ENCODE measurements around the gene ZNF606. TPM values are rescaled to one million over a fixed set of nuclear protein-coding genes. Genes with fewer than 3 reads are reported as not detected.
A peak's percentile ranks its signal among the peaks of the same experiment; 100 is the strongest.

The ZNF606 gene
- total and polyA plus RNA-seq, 8 donors: 4.8 to 12.2 (median 6.4) TPM

- H3K36me3 ChIP-seq: peaks cover 0 to 50% (median 10%) of the 10 kb centered on the region in 3 donors
- peak; percentile 13 to 17 (median 15) for ATAC-seq
- H3K4me1 ChIP-seq: peaks cover 0 to 12% (median 4%) of the 10 kb centered on the region in 3 donors
- WGBS, 2 donors: 2 to 3% methylated on average over 23 of the region's 23 CpGs
- no peak for DNase-seq
- H3K4me3 ChIP-seq: peak overlapping the region; percentile 46 to 86 (median 69)
- H3K27ac ChIP-seq: peak overlapping the region; percentile 63 to 88 (median 76)
- no peak for FAIRE-seq
- no peaks in the 10 kb centered on the region for H3K9me3 ChIP-seq
- intact Hi-C loops (cut with DNase I): no loop called here
- TF ChIP-seq CTCF (IDR thresholded peaks at IDR 0.05): no peak
- no peaks in the 10 kb centered on the region for H3K27me3 ChIP-seq
These were observed 688 bp downstream of the ZNF606 start for GRCh38 chr19:58001895-58002369.

GRCh38 chr19:58000677-58001076 lies 1.9 kb downstream of the ZNF606 start:
- 97 to 98% methylated on average over 4 of the region's 4 CpGs for WGBS, 2 donors
- no peak for TF ChIP-seq CTCF (IDR thresholded peaks at IDR 0.05)
- FAIRE-seq (no peak), ATAC-seq (no peak), DNase-seq (no peak)
- Histone ChIP-seq H3K9me3 (no peaks in the 10 kb centered on the region), H3K4me3 (no peak overlapping the region), H3K4me1 (peaks cover 0 to 12% (median 4%) of the 10 kb centered on the region in 3 donors), H3K36me3 (peaks cover 0 to 51% (median 10%) of the 10 kb centered on the region in 3 donors), H3K27ac (no peak overlapping the region), H3K27me3 (no peaks in the 10 kb centered on the region)
- intact Hi-C loops (cut with DNase I): no loop called here

GRCh38 chr19:57992841-57993240 lies 9.8 kb downstream of the ZNF606 start:
- H3K4me1 ChIP-seq: no peaks in the 10 kb centered on the region
- ATAC-seq: no peak
- no peak for TF ChIP-seq CTCF (IDR thresholded peaks at IDR 0.05)
- no peak overlapping the region for H3K27ac ChIP-seq
- intact Hi-C loops (cut with DNase I): no loop called here
- 100% methylated on average over 1 of the region's 1 CpG for WGBS, 2 donors
- H3K4me3 ChIP-seq: no peak overlapping the region
- peaks cover 4 to 41% (median 10%) of the 10 kb centered on the region in 3 donors for H3K36me3 ChIP-seq
- no peak for FAIRE-seq
- H3K27me3 ChIP-seq: no peaks in the 10 kb centered on the region
- no peak for DNase-seq
- H3K9me3 ChIP-seq: peaks cover 0 to 4% (median 0%) of the 10 kb centered on the region in 4 donors

- H3K9me3 ChIP-seq: peaks cover 0 to 33% (median 23%) of the 10 kb centered on the region in 4 donors
- WGBS, 2 donors: 95 to 99% methylated on average over 3 of the region's 3 CpGs
- FAIRE-seq: no peak
- TF ChIP-seq CTCF (IDR thresholded peaks at IDR 0.05): no peak
- H3K36me3 ChIP-seq: peaks cover 13 to 54% (median 41%) of the 10 kb centered on the region in 3 donors
- no peaks in the 10 kb centered on the region for H3K27me3 ChIP-seq
- DNase-seq: no peak
- no peak for ATAC-seq
- H3K27ac ChIP-seq: no peak overlapping the region
- no peaks in the 10 kb centered on the region for H3K4me1 ChIP-seq
- intact Hi-C loops (cut with DNase I): no loop called here
- no peak overlapping the region for H3K4me3 ChIP-seq
These were observed 23.9 kb downstream of the ZNF606 start for GRCh38 chr19:57978586-57979289.

- FAIRE-seq (no peak), ATAC-seq (no peak), DNase-seq (no peak)
- no peak for TF ChIP-seq CTCF (IDR thresholded peaks at IDR 0.05)
- no peak within 1 kb of the TSS for H3K4me3 ChIP-seq
- intact Hi-C loops (cut with DNase I): no loop called here
- H3K27me3 ChIP-seq: no peaks in the 10 kb centered on the region
- no peaks in the 10 kb centered on the region for H3K4me1 ChIP-seq
- peaks cover 0 to 21% (median 14%) of the 10 kb centered on the region in 4 donors for H3K9me3 ChIP-seq
- 96 to 97% methylated on average over 4 of the region's 4 CpGs for WGBS, 2 donors
- peaks cover 1 to 12% (median 5%) of the 10 kb centered on the region in 3 donors for H3K36me3 ChIP-seq
- no peak within 1 kb of the TSS for H3K27ac ChIP-seq
These were observed 28.2 kb downstream of the ZNF606 start, which contains the start of gene C19orf18 for GRCh38 chr19:57974434-57974833. C19orf18 (minus strand) TSS chr19:57974534; CDS start chr19:57974432, 102 bp downstream.
